ENCODE results near the gene ZNF580.

ZNF580 gene

DNA sequence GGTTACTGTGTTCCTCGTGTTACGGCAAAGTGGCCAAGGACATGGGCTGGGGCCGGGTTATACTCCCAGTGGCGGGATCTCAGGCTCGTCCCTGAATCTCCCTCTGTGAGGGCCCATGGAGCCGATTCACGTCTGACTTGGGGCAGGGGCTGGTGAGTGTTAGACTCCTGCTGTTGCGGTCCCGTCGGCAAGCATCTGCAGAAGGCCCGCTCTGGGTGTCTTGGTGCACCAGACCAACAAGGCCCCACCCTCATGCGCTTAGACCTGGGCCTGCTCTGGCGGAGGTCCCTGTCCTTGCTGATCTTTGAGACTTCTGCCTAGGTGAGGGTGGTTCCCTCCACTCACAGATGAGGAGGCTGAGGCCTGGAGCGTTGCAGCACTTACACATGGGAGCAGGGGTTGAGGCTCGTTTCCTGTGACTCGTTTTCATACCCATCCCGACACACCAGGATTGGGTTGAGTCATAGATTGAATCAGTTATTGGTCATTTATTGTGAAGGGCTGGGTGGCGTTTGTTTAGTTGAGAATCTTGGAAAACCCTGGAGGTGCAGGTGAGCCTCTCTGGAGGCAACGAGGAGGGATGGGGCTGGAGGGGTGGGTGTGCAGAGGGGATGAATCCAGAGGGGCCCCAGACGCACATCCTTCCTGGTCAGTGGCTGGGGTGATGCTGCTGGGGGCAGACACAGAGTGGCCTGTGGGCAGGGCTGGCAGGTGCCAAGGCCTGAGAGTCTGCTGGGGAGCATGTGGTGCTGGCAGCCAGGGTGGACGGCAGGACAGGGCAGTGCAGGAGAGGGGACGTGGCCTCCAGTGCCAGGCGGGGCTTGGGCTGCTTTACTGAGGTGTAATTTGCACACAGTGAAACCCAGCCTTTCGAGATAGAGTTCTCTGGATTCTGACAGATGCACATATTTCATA lies 38.8 kb downstream of the ZNF580 start:
- no peak for DNase-seq (ENCODE audit: low spot score)

DNA sequence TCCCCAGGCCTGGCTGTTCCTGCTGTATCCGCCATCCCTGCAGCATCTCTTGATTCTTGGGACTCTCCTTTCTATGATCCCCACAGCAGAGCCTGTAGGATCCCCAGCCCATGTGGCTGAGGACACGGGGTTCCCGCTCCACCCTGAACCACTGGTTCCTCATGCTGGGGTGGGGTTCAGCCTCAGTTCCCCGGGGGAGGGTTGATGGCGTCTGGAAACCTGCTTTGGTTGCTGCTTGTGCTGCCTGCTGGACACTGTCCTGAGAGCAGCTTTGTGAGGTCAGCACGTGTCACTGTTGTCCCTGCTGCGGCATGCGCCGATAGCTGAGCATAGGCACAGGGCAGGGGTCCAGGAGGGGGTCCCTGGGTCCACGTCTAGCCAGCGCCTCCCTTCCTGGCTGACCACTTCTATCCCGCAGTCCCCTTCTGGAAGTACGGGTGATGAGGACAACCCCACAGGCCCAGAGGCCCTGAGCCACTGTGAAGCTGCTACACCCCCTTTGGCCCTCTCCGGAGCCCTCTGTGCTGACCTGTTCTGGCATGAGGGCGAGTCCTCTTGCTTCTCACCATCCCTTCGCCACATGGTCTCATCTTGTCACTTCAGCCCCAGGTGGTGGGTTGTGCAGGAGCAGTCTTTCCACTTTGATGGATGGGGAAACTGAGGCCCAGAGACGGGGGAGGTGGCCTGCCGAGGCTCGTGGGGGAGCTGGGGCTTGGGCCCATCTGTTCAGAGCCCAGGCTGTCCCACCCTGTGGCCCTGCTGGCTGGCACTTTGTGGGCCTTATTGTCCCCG lies 39.7 kb downstream of the ZNF580 start:
- DNase-seq (ENCODE audit: low spot score), result no peak

DNA sequence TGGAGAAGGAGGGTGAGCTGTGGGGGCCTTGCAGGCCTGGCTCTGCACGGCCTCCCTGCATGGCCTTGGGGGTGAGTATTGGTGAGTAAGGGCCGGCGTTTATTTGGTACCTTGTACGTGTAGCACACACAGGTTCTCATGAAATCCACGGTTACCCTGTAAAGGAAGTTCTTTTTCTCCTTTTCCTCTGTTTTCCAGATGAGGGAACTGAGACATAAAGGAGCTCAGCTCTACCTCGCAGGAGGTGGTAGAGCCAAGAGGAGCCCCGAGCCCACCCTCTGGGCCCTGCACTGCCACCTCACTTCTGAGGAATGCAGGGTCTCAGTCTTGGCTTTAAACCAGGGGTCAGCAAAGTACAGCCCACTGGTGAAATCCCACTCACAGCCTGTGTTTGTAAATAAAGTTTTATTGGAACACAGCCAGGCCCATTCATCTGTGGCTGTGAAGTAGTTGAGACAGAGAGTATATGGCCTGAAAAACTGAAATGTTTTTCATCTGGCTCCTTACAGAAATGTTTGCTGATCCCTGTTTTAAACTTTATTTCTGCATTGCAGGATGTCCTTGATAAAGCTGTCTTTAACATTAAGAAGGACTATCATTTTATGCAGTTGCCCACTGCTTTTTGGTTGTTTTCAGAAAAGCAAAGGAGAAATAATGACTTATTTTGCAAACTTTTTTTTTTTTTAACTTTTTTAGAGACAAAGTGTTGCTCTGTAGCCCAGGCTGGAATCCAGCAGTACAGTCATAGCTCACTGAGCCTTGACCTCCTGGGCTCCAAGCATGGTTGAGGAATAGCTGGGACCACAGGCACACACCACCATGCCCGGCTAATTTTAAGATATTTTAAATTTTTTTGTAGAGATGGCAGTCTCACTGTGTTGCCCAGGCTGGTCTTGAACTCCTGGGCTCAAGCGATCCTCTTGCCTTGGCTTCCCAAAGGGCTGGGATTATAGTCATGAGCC lies 40.6 kb downstream of the ZNF580 start:
- no peak for DNase-seq (ENCODE audit: low spot score)

DNA sequence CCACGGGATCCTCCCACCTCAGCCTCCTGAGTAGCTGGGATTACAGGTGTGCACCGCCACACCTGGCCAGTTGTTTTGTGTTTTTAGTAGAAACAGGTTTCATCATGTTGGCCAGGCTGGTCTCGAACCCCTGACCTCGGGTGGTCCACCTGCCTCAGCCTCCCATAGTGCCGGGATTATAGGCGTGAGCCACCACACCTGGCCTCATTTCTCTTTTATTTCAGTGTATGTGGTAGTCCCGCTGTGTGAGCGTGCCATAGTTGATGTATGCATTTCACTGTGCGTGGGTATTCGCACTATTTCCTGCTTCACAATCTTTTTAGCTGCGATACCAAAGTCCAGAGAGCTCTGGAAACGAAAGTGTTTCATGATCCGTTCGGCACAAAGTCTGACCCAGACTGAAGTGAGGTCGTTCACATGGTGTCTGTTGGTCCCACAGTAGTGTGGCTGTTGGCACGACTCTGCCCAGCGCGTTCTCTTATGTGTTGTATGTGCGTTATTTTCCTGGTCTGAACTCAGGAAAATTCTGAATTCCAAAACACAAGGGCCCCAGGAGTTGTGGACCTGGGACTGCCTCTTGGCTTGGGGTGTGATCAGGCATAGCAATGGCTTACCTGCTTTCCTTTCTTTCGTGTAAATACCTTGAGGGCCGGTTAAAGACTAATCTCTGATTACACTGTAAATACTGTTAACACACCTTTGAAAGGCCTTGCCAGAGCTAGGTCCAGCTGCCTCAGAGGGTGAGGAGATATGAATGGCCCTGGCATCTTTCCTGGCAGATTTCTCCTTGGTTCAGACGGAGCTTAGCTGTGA lies 42.9 kb downstream of the ZNF580 start:
- no peak for DNase-seq (ENCODE audit: low spot score)

DNA sequence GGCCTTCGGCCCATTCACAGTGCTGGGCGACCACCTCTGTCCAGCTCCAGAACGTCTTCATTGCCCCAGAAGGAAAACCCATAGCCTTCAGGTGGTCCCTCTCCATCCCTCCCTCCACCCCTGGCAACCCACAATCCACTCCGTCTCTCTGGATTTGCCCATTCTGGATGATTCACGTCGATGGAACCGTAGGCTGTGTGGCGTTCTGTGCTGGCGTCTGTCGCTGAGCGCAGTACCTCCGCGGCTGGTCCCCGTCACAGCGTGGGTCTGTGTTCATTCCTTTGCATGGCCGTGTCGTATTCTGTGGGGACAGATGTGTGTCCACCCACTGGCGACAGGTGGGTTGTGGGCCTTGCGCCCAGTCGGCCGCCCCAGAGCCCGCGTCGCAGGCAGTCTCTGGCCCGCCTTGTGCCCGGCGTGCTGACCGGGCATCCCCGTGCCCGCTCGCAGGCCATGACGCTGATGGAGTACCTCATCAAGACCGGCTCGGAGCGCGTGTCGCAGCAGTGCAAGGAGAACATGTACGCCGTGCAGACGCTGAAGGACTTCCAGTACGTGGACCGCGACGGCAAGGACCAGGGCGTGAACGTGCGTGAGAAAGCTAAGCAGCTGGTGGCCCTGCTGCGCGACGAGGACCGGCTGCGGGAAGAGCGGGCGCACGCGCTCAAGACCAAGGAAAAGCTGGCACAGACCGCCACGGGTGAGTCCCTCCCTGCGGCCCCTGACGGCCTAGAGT lies 44.3 kb downstream of the ZNF580 start:
- no peak for DNase-seq (ENCODE audit: low spot score)

DNA sequence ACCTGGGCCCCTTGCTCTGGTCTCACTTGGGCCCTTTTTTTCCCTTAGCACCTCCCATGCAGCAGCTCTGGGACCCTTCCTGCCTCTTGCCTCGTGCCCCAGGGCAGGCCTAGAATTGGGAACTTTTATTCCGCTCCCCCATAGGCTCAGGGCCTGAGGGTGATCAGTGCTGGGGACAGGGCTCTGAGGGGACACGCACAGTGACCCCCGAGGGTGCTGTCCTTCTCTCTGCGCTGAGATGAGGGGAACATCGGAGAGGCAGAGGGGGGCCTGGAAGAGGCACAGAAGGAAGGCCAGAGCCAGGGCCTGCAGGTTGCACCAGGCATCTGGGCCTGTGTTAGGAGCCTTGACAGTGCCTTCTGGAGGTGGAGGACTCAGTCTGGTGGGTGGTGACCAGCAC lies 45.0 kb downstream of the ZNF580 start:
- DNase-seq (ENCODE audit: low spot score), result no peak

DNA sequence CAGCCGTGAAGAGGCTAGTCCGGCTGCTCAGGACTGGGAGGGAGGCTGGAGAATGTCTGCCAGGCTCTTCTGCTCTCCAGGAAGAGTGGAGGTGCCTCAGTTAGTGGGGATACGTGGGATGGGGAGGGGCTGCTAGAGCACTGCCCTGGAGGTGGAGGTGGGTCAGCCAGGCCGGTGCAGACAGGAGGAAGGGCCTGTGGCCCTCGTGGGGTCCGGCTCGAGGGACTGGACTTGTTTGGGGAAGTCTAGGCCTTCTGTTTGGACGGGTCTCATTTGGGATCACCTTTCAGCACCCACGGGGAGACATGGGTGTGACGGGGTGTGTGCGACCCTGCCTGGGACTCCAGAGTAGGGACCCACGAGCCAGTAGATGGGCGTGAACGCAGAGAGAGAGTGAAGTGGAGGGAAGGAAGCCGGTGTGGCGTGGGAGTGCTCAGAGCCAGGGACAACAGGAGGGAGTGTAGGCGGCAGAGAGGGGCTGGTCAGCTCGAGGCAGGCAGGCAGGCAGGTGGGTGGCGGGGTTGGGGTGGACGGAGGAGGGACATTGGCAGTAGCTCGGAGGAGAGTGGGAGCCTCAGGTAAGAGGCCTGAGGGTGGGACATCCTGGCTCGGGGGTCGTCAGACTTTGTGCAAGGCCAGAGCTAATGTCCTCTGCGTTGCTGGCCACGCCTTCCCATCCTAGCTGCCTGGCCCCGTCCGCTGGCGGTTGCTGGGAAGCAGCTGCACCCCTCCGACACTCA lies 45.7 kb downstream of the ZNF580 start:
- DNase-seq (ENCODE audit: low spot score), result no peak

DNA sequence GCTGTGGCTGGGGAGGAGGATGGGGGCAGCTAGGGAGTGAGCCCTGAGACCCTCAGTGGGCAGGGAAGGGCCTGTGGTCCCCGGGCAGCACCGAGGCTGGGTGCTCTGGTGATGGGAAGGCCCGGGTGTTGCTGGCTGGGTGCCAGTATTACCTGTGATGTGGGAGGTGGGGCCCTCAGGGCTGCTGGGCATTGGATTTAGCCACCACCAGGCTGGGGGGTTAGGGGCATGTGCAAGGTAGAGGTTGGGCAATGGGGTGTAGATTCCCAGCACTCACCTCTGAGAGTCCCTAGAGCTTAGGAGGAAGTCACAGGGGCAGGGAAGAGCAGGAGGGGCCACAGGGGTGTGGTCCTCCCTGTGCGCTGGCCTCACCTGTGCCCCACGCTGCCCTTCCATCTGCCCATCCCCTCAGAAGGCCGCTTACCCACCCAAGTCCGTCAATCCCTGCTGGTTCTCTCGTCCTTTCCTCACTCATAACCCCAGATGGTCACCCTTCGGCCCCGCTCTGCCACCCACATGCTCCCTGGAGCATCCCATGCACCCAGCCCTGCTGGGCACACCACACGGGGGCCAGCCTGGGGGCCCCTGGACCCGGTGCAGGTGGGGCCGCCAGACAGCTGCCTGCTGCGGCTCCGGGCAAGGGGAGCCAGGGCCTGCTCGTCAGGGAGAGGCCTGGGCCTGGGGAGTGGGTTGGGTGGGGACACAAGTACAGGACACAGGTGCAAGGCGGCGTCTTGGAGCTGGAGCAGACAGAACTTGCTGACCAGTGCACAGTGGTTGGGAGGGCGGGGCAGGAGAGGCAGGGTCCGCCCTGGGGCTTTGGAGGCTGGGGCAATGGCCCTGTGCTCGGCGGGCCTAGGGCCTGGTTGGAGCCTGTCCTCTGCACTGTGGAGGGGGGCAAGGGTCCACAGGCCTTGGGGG lies 46.7 kb downstream of the ZNF580 start:
- no peak for DNase-seq (ENCODE audit: low spot score)

DNA sequence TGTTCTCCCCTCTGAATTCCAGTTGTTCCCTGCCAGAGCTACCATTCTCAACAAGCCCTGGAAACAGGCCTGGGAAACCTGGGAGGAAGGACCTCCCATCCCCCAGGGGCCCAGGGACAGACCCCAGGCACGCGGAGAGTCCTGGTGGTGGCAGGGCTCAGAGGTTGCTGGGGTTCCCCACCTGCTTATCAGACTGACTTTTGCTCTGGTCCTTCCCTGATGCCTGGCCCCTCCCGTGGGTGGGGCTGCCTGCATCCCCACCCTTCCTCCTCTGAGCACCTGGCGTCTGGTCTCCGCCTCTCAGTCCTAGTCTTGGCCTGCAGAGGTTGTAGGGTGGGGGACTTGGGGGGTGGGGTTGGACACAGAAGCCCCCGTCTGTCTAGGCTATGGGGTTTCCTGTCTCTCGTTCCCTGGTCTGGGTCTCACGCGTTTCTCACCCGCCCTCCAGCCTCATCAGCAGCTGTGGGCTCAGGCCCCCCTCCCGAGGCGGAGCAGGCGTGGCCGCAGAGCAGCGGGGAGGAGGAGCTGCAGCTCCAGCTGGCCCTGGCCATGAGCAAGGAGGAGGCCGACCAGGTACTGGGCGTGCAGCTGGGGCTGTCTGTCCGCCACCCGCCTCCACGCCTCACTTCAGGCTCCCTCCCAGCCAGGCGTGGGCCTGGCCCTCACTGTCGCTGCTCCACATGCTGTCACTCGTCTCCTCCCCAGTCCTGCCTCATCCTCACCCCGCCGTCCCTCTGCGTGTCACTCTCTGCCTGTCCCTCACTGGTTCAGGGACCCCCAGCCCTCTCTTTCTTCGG lies 47.8 kb downstream of the ZNF580 start:
- no peak for DNase-seq (ENCODE audit: low spot score)

DNA sequence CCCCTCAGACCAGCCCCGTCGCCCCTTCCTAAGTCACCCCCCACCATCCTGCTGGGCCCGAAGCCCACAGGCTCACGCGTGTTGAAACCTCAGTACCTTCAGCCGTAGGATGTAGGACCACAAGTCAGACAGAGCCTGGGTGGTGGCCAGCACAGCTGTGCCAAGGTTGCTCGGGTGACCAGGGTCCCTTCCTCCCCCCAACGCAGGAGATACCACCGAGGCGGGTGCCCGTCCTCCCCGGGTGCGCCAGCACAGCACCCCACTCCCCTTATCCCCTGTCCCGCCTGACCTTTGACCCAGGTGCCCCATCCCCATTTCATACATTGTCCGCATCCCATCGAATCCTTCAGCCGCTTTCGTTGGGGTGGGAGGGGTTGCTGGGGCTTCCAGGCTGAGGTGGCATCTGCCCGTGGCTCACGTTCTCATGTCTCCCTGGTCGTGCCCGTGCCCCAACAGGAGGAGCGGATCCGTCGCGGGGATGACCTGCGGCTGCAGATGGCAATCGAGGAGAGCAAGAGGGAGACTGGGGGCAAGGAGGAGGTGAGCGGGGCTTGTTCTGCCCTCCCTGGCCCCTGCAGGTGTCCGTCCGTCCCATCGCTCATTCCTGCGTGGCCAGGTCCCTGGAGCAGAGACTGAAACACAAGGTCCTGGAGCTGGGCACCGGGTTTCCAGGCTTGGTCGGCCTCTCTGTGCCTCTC lies 48.8 kb downstream of the ZNF580 start:
- DNase-seq (ENCODE audit: low spot score), result no peak

DNA sequence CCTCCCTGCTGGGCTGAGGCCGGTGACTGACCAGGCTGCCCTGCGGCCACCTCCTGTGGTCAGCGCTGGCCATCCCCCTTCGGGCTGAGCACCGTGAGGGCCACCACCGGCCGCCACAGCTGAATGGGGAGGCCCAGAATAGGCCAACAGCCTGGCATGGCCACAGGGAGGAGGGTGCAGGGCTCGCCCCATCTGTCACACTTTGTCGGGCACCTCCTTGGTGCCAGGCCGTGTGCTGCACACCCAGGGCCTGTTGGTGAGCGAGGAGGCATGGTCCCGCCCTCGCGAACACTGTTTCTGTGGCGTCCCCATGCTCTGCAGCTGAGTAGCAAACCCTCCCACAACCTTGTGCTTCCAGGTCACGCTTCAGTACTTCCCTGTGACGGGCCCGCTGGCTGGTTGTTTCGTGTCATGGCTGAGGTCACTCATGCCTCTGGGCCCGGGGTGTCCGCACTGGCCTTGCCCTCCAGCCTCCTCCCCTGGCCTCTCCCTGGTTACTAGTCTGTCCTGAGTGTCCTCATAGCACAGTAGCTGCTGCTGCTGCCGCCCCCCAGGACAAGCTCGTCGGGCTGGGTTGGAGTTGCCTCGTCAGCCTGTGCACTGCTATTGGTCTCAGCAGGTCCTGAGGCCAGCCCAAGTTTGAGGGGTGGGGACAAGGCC lies 49.4 kb downstream of the ZNF580 start:
- no peak for DNase-seq (ENCODE audit: low spot score)

DNA sequence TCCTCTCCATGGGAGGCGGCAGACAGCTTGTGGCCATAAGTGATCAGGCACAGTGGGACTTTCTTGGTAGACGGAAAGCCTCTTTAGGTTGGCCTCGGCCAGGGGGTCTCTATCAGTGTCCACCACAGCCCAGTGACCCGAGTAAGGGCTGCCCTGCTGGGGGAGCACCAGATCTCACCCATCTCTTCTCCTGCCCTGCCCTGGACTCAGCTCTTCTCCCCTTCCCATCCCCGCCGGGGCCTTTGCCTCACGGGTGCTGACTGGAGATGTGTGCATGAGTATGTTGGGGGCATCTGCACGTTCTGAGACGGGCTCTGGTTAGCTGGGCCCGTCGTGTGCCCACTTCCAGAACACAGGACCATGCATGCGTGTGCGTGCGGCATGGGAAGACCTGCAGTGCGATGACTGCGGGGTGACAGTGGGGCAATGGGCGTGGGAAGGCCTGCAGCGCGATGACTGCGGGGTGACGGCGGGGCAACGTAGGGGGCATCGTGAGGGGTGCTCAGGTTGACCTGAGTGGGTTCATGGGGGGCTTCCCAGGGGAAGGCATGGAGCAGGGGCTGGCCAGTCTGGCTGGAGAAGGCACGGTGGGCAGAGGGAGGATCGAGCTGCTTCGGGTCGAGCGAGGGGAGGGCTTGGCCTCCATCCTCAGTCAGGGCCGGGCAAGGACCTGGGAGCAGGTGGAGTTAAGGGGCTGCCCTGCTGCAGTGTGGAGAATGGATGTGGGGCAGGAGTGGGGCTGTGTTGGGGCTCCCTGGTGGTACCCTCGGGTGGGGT lies 50.2 kb downstream of the ZNF580 start:
- no peak for DNase-seq (ENCODE audit: low spot score)

DNA sequence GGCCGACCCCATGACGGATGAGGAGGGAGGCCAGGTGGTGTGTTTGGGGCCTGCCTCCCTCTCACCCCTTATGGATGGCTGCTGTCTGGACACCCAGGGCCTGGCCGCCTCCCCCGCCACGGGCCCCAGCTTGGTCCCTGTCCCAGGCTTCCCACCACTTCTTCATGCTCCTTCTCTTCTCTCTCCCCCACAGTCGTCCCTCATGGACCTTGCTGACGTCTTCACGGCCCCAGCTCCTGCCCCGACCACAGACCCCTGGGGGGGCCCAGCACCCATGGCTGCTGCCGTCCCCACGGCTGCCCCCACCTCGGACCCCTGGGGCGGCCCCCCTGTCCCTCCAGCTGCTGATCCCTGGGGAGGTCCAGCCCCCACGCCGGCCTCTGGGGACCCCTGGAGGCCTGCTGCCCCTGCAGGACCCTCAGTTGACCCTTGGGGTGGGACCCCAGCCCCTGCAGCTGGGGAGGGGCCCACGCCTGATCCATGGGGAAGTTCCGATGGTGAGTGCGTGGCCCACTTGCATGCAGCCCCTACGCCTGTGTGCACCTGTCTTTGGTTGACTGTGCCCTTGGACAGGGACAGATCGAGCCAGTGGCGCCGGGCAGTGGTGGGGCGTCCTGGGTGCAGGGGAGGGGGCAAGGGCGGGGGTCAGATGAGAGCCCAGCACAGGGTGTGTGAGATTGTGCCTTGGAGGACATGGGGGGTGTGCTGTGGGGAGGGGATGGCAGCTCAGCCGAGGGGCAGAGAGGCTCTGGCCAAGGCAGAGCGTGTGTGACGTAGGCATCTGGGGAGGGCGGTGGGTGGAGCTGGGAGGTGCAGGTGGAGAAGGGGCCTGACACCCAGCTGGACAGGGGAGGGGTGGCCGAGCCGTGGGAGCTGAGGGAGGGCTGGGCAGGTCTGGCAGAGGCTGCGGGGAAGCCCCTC lies 51.0 kb downstream of the ZNF580 start:
- no peak for DNase-seq (ENCODE audit: low spot score)

DNA sequence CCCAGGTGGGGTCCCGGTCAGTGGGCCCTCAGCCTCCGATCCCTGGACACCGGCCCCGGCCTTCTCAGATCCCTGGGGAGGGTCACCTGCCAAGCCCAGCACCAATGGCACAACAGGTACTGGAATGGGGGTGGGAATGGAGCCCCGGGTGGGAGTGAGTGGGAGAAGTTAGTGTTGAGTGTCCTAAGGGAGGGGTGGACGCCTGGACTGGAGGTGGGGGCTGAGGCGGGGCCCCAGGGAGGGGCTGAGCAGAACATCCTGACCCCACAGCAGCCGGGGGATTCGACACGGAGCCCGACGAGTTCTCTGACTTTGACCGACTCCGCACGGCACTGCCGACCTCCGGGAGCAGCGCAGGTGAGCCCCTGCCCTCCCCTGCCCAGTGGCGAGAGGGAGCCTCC lies 51.9 kb downstream of the ZNF580 start:
- DNase-seq (ENCODE audit: low spot score), result no peak

All from AG08395 (cell line).